NB4 (cell line): Measurements from ENCODE around the gene OR6V1.

Experiments
- CTCF ChIP-seq: IDR thresholded peaks from one replicate; pipeline ENCODE4 v1.5.1; 2012; ENCODE audit warnings: low read depth, low read length
- MAX ChIP-seq: IDR thresholded peaks from 2 replicates; pipeline ENCODE4 v1.6.1; 2011; ENCODE audit warnings: low read depth, low read length
- MYC ChIP-seq: IDR thresholded peaks from 2 replicates; pipeline ENCODE4 v1.6.1; 2011; ENCODE audit warnings: low read depth, low read length
- POLR2A ChIP-seq: IDR thresholded peaks from 2 replicates; pipeline ENCODE4 v1.6.1; 2011; ENCODE audit warnings: mild to moderate bottlenecking; ENCODE audit not compliant: insufficient read length; ENCODE audit errors: extremely low read depth

- TF ChIP-seq CTCF (no peak), POLR2A (no peak), MAX (no peak), MYC (no peak)
Observed at GRCh38 chr7:143046426-143046851, 5.7 kb upstream of the OR6V1 start.
